ENCODE results near the gene FAM20C. TPM values are rescaled to one million over a fixed set of nuclear protein-coding genes. Genes with fewer than 3 reads are reported as not detected.

The FAM20C gene
- total and polyA plus RNA-seq, 2 of the 8 experiments (the other 6 are each of a cell fraction or from before 2014, with no cell fraction given) = 9.5 to 34.8 TPM

GRCh38 chr7:252216-252965, 60.0 kb downstream of the FAM20C start:
- Histone ChIP-seq H4K91ac (replicated peaks; ENCODE audit: insufficient read length, low read length) (no peak overlapping the region), H3K23ac (ENCODE audit: insufficient read length) (no peak overlapping the region), H3K4me2 (ENCODE audit: insufficient read depth in 1 of 2, low read depth in 2 of 2, low read length in 2 of 2) (no peak overlapping the region), H2BK20ac (ENCODE audit: low read length) (no peak overlapping the region), H3K27me3 (replicated peaks in 1 of 4; ENCODE audit: control insufficient read depth in 3 of 4, extremely low read depth in 1 of 4, insufficient read depth in 3 of 4, low read length in 3 of 4) (no peaks in the 10 kb centered on the region), H3K56ac (replicated peaks; ENCODE audit: insufficient read length, low read depth, low read length) (no peak overlapping the region), H4K20me1 (replicated peaks in 1 of 2; ENCODE audit: control insufficient read depth in 1 of 2, insufficient read depth in 2 of 2, low read length in 2 of 2) (peaks cover 0 to 2% of the 10 kb centered on the region in 2 experiments), H3K14ac (ENCODE audit: insufficient read length) (no peak overlapping the region), H3K9me3 (ENCODE audit: insufficient read depth in 2 of 2, low read depth in 1 of 2, low read length in 1 of 2) (peaks cover 6 to 49% of the 10 kb centered on the region in 2 experiments; a peak in 3 of 4 replicates), H3K4me1 (replicated peaks in 1 of 4; ENCODE audit: control insufficient read depth in 3 of 4, insufficient read depth in 4 of 4, low read length in 3 of 4) (no peaks in the 10 kb centered on the region), H2BK5ac (ENCODE audit: low read depth, low read length) (no peak overlapping the region), H3K79me1 (ENCODE audit: low read depth, low read length) (no peaks in the 10 kb centered on the region), H3K36me3 (ENCODE audit: control insufficient read depth in 2 of 4, insufficient read depth in 4 of 4, low read length in 3 of 4) (peaks cover 0 to 51% (median 11%) of the 10 kb centered on the region in 4 experiments; a peak in 5 of 8 replicates), H3K9ac (replicated peaks in 1 of 4; ENCODE audit: extremely low read depth in 1 of 4, low read depth in 3 of 4, low read length in 3 of 4) (no peak overlapping the region), H4K5ac (ENCODE audit: insufficient read length, low read depth, low read length) (no peak overlapping the region), H2AK5ac (ENCODE audit: low read depth, low read length) (no peak overlapping the region), H4K8ac (ENCODE audit: extremely low read depth, insufficient read depth, low read length) (no peak overlapping the region), H2BK15ac (ENCODE audit: low read length) (no peak overlapping the region), H3K4ac (replicated peaks; ENCODE audit: insufficient read length, low read depth, low read length) (no peak overlapping the region), H3K4me3 (ENCODE audit: extremely low read depth in 1 of 4, insufficient read depth in 2 of 4, low read depth in 3 of 4, low read length in 4 of 4) (no peak overlapping the region), H2BK12ac (ENCODE audit: low read depth, low read length) (no peak overlapping the region), H3K79me2 (ENCODE audit: control insufficient read depth in 1 of 2, insufficient read depth in 2 of 2, low read length in 2 of 2) (no peaks in the 10 kb centered on the region), H3K23me2 (ENCODE audit: low read depth, low read length) (no peaks in the 10 kb centered on the region), H2AFZ (ENCODE audit: low read length) (no peak overlapping the region), H3K18ac (ENCODE audit: extremely low read depth, low read length) (no peak overlapping the region), H2BK120ac (replicated peaks; ENCODE audit: low read depth, low read length) (no peak overlapping the region), H3K27ac (ENCODE audit: low read depth, low read length) (no peak overlapping the region)
- POLR2A ChIA-PET (ENCODE audit: partially characterized antibody) = no interaction called here
- 88% methylated on average over 26 of the region's 29 CpGs; no CpG with 5 or more reads in 1 of the 2 experiments for WGBS, 2 experiments (ENCODE audit: extremely low coverage in 1 of 2, insufficient coverage in 1 of 2, insufficient read length in 1 of 2, insufficient replicate concordance in 2 of 2, low coverage in 1 of 2, low lambda C conversion rate in 2 of 2, missing lambda C conversion rate in 1 of 2)
- FAIRE-seq (no peak), DNase-seq (ENCODE audit: low read depth in 1 of 2, low spot score in 2 of 2) (no peak)
- CTCF ChIA-PET (ENCODE audit: partially characterized antibody) = interaction anchor here (2.0 kb wide), 1 partner anchor 12 kb away, joined by 10 read pairs; no protein-coding TSS in a partner anchor
- TF ChIP-seq HDAC2 (IDR thresholded peaks at IDR 0.05; ENCODE audit: borderline replicate concordance in 1 of 2, low read depth in 2 of 2, low read length in 2 of 2) (no peak), CTCF (IDR thresholded peaks at IDR 0.05; ENCODE audit: control extremely low read depth in 1 of 3, insufficient read depth in 1 of 3, low read depth in 1 of 3, low read length in 3 of 3) (no peak), RNF2 (IDR thresholded peaks at IDR 0.05; ENCODE audit: borderline replicate concordance, low read depth, low read length, missing control alignments, poor library complexity, severe bottlenecking) (no peak), EP300 (IDR thresholded peaks at IDR 0.05; ENCODE audit: borderline replicate concordance in 1 of 2, low read depth in 2 of 2, low read length in 2 of 2) (no peak), RXRA (IDR thresholded peaks at IDR 0.05; ENCODE audit: insufficient read depth, low read depth, low read length) (no peak)
- TF ChIP-seq, protein P1, sequence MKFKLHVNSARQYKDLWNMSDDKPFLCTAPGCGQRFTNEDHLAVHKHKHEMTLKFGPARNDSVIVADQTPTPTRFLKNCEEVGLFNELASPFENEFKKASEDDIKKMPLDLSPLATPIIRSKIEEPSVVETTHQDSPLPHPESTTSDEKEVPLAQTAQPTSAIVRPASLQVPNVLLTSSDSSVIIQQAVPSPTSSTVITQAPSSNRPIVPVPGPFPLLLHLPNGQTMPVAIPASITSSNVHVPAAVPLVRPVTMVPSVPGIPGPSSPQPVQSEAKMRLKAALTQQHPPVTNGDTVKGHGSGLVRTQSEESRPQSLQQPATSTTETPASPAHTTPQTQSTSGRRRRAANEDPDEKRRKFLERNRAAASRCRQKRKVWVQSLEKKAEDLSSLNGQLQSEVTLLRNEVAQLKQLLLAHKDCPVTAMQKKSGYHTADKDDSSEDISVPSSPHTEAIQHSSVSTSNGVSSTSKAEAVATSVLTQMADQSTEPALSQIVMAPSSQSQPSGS (IDR thresholded peaks at IDR 0.05; ENCODE audit: low read length) = no peak
